Smooth muscle cell (in vitro differentiated cells): ENCODE results near the gene STAT3. TPM values are rescaled to one million over a fixed set of nuclear protein-coding genes. Genes with fewer than 3 reads are reported as not detected.
A peak's percentile ranks its signal among the peaks of the same experiment; 100 is the strongest.
"Not testable (repeated sequence)": the region's sequence is repeated elsewhere in the genome, so short reads cannot be mapped to it uniquely, and the experiment has no call there.

Experiments
- DNase-seq: peaks from one replicate; lab custom pipeline; 2025; ENCODE audit not compliant: unreplicated experiment; lab: John Stamatoyannopoulos, UW
- H2AFZ ChIP-seq: fragments of 200-600 bp; sonication (generic); 2 replicates; pipeline ENCODE4 v1.6.0; 2016; ENCODE audit warnings: antibody characterized with exemption, low read depth, mild to moderate bottlenecking
- H3F3A ChIP-seq: fragments of 200-600 bp; sonication (generic); 2 replicates; pipeline ENCODE4 v1.6.0; 2017; ENCODE audit warnings: antibody characterized with exemption, low read depth
- H3K27ac ChIP-seq: fragments of 200-600 bp; sonication (generic); 2 replicates; pipeline ENCODE4 v1.5.1; 2016; ENCODE audit warnings: low read depth, mild to moderate bottlenecking
- H3K27me3 ChIP-seq: fragments of 200-600 bp; sonication (generic); 2 replicates; pipeline ENCODE4 v1.6.1; 2016; ENCODE audit warnings: low read depth, mild to moderate bottlenecking
- H3K36me3 ChIP-seq: fragments of 200-600 bp; sonication (generic); 2 replicates; pipeline ENCODE4 v1.5.1; 2016; ENCODE audit warnings: low read depth
- H3K4me1 ChIP-seq: fragments of 200-600 bp; sonication (generic); 2 replicates; pipeline ENCODE4 v1.5.1; 2016; ENCODE audit warnings: low read depth
- H3K4me2 ChIP-seq: fragments of 200-600 bp; sonication (generic); 2 replicates; pipeline ENCODE4 v1.6.0; 2016; ENCODE audit warnings: mild to moderate bottlenecking
- H3K4me3 ChIP-seq: fragments of 200-600 bp; sonication (generic); 2 replicates; pipeline ENCODE4 v1.5.1; 2016; ENCODE audit warnings: mild to moderate bottlenecking
- H3K79me2 ChIP-seq: fragments of 200-600 bp; sonication (generic); 2 replicates; pipeline ENCODE4 v1.6.0; 2016; ENCODE audit warnings: low read depth, mild to moderate bottlenecking
- H3K9ac ChIP-seq: fragments of 200-600 bp; sonication (generic); 2 replicates; pipeline ENCODE4 v1.6.0; 2016; ENCODE audit warnings: low read depth
- H3K9me3 ChIP-seq: fragments of 200-600 bp; sonication (generic); replicated peaks from 2 replicates; pipeline ENCODE4 v1.5.1; 2016; ENCODE audit warnings: low read depth
- H4K20me1 ChIP-seq: fragments of 200-600 bp; sonication (generic); 2 replicates; pipeline ENCODE4 v1.6.0; 2016; ENCODE audit warnings: low read depth
- CTCF ChIP-seq: fragments of 200-600 bp; sonication (generic); IDR thresholded peaks from 2 replicates; pipeline ENCODE4 v1.5.1; 2017; ENCODE audit warnings: borderline replicate concordance, mild to moderate bottlenecking, antibody characterized with exemption; ENCODE audit not compliant: insufficient read depth, poor library complexity, severe bottlenecking
- WGBS: methylation state at CpG from one replicate; pipeline ENCODE4 v1.1.7; 2016; ENCODE audit warnings: low lambda C conversion rate; 5-methylcytosine and 5-hydroxymethylcytosine counted together
- polyA plus RNA-seq: library from polyadenylated mRNA; unstranded; fragments of >200 nt; fragmentation: Nextera tagmentation; extraction: Ambion mirVana; gene quantifications from 2 replicates; pipeline ENCODE4 v1.2.1, GENCODE V29; 2016
- total RNA-seq: library from RNA; depleted of rRNA; stranded (reverse); fragments of >200 nt; gene quantifications from 2 replicates; pipeline ENCODE4 v1.2.3, GENCODE V29; 2014

The STAT3 gene
- total and polyA plus RNA-seq, 2 experiments from 2014 or later, result 85.6 to 87.7 TPM

DNA sequence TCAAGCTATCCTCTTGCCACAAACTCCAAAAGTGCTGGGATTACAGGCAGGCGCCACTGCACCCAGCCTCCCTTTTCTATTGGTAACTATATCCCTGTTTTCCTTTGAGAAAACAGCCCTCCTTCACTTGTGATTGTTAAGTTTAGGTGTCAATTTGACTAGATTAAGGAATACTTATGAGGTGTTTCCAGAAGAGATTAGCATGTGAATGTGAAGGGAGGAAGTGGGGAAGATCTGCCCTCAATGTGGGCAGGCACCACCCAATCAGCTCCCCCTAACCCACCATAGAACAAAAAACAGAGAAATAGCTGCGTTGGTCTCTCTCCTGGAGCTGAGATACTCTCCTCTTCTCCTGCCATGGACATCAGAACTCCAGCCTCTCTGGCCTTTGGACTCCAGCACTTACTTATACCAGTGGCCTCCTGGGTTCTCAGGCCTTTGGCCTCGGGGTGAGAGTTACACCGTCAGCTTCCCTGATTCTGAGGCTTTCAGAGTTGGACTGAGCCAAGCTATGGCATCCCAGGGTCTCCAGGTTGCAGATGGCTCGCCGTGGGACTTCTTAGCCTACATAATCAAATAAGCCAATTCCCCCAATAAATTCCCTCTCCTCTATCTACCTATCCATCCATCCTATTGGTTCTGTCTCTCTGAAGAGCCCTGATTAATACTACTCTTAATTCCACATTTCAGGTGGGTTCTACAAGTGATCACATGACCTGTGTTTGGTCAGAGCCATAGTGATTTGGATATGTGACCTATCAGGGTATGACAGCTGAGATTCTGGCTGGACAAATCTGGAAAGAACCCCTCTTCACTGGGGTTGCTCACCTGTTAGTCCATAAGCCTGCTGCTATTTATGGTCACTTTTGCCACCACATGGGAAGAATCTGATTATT is 12.0 kb upstream of the STAT3 start:
- Histone ChIP-seq H3F3A (peaks cover 22% of the 10 kb centered on the region), H3K4me3 (no peak overlapping the region), H3K9me3 (no peaks in the 10 kb centered on the region), H4K20me1 (peaks cover 46% of the 10 kb centered on the region), H3K4me2 (no peak overlapping the region), H3K27ac (no peak overlapping the region), H3K36me3 (no peaks in the 10 kb centered on the region), H3K4me1 (peaks cover 13% of the 10 kb centered on the region), H3K27me3 (no peaks in the 10 kb centered on the region), H3K79me2 (peaks cover 7% of the 10 kb centered on the region), H2AFZ (no peak overlapping the region), H3K9ac (no peak overlapping the region)
- no peak for DNase-seq
- 72% methylated on average over 6 of the region's 6 CpGs for WGBS
- no peak for TF ChIP-seq CTCF

- WGBS, result 67% methylated on average over 2 of the region's 2 CpGs
- H4K20me1 ChIP-seq, result peaks cover 35% of the 10 kb centered on the region
Observed at GRCh38 chr17:42399121-42399520, 10.9 kb upstream of the STAT3 start.

DNA sequence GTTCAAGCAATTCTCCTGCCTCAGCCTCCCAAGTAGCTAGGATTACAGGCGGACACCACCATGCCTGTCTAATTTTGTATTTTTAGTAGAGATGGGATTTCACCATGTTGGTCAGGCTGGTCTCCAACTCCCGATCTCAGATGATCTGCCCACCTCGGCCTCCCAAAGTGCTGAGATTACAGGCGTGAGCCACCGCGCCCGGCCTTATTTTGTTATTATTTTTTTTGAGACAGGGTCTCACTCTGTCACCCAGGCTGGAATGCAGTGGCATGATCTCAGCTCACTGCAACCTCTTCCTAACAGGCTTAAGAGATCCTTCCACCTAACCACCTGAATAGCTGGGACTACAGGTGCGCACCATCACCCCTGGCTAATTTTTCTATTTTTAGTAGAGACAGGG is 7.4 kb upstream of the STAT3 start:
- Histone ChIP-seq H3F3A (peaks cover 15% of the 10 kb centered on the region), H4K20me1 (peaks cover 10% of the 10 kb centered on the region)
- H3K79me2 ChIP-seq, H3K4me3 ChIP-seq, H3K27ac ChIP-seq, H3K9ac ChIP-seq, H2AFZ ChIP-seq, H3K4me1 ChIP-seq, DNase-seq, H3K36me3 ChIP-seq, H3K4me2 ChIP-seq, H3K9me3 ChIP-seq, H3K27me3 ChIP-seq: not testable (repeated sequence)
- WGBS, result 99% methylated on average over 8 of the region's 8 CpGs

More at GRCh38 chr17:42399121-42399520, 10.9 kb upstream of the STAT3 start:
- no peaks in the 10 kb centered on the region for H3K9me3 ChIP-seq
- no peaks in the 10 kb centered on the region for H3K36me3 ChIP-seq
- no peaks in the 10 kb centered on the region for H3K27me3 ChIP-seq
- no peak overlapping the region for H2AFZ ChIP-seq
- H3K79me2 ChIP-seq, result peaks cover 4% of the 10 kb centered on the region
- H3K27ac ChIP-seq, result peak overlapping the region; percentile 73
- no peak for DNase-seq
- H3K4me1 ChIP-seq, result peaks cover 13% of the 10 kb centered on the region
- TF ChIP-seq CTCF, result no peak
- no peak overlapping the region for H3K4me3 ChIP-seq
- H3F3A ChIP-seq, result peaks cover 22% of the 10 kb centered on the region
- no peak overlapping the region for H3K4me2 ChIP-seq
- H3K9ac ChIP-seq, result no peak overlapping the region

DNA sequence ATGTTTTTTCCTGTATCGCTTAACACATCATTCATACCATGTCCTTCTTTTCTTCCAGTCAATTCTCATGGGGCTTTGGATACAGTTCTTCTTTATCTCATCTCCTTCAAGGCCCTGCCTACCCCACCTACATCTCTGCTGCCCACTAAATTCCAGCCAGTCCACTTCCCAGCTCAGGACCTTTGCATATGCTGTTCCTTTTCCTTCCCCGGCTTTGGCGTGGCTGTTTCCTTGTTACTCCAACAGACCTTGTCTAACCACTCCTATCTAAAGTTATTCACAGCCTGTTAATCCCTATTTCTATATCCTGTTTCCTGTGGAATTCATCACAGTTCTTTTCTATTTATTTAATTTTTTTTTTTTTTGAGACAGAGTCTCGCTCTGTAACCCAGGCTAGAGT is 6.6 kb upstream of the STAT3 start:
- H3K4me2 ChIP-seq, result no peak overlapping the region
- no peak overlapping the region for H3K4me3 ChIP-seq
- DNase-seq, result no peak
- H3K36me3 ChIP-seq, result no peaks in the 10 kb centered on the region
- no peaks in the 10 kb centered on the region for H3K27me3 ChIP-seq
- no peaks in the 10 kb centered on the region for H3K9me3 ChIP-seq
- peaks cover 10% of the 10 kb centered on the region for H4K20me1 ChIP-seq
- no peak overlapping the region for H3K27ac ChIP-seq
- TF ChIP-seq CTCF, result no peak
- no peak overlapping the region for H2AFZ ChIP-seq
- H3K9ac ChIP-seq, result no peak overlapping the region
- H3K79me2 ChIP-seq, result no peaks in the 10 kb centered on the region
- WGBS, result 88% methylated on average over 4 of the region's 4 CpGs
- H3K4me1 ChIP-seq, result no peaks in the 10 kb centered on the region
- H3F3A ChIP-seq, result peaks cover 15% of the 10 kb centered on the region
